ENCODE data around the gene BRSK1.

The BRSK1 gene

GRCh38 chr19:55352549-55353145 lies 68.8 kb downstream of the BRSK1 start:
- H3K4me1 ChIP-seq (ENCODE audit: insufficient read depth, low read length, poor library complexity, severe bottlenecking): no peaks in the 10 kb centered on the region
- no peaks in the 10 kb centered on the region for H3K27me3 ChIP-seq (ENCODE audit: insufficient read depth, low read length, poor library complexity, severe bottlenecking)
- TF ChIP-seq EZH2phosphoT487 (IDR thresholded peaks at IDR 0.05; ENCODE audit: borderline replicate concordance) (no peak), CTCF (conservative IDR thresholded peaks at IDR 0.05; ENCODE audit: low read length) (no peak)
- H3K4me3 ChIP-seq (ENCODE audit: low read length, poor library complexity, severe bottlenecking): no peak overlapping the region
- no peak overlapping the region for H3K9ac ChIP-seq (ENCODE audit: low read depth, low read length, poor library complexity, severe bottlenecking)
- H3K9me2 ChIP-seq (replicated peaks; ENCODE audit: low read depth, low read length): no peaks in the 10 kb centered on the region
- H4K20me1 ChIP-seq (ENCODE audit: insufficient read depth, low read length, poor library complexity, severe bottlenecking): no peaks in the 10 kb centered on the region
- no peak overlapping the region for H3K4me2 ChIP-seq (ENCODE audit: low read depth, low read length, poor library complexity, severe bottlenecking)
- H3K36me3 ChIP-seq (ENCODE audit: insufficient read depth, low read length): no peaks in the 10 kb centered on the region
- H3F3A ChIP-seq (ENCODE audit: low read depth): no peaks in the 10 kb centered on the region
- H3K9me3 ChIP-seq (ENCODE audit: insufficient read depth, low read depth, low read length): no peaks in the 10 kb centered on the region
- H2AFZ ChIP-seq (ENCODE audit: low read length): no peak overlapping the region
- H3K79me2 ChIP-seq (ENCODE audit: insufficient read depth, low read length): no peaks in the 10 kb centered on the region

GRCh38 chr19:55353356-55353802 lies 69.6 kb downstream of the BRSK1 start:
- Histone ChIP-seq H2AFZ (ENCODE audit: low read length) (no peak overlapping the region), H3K79me2 (ENCODE audit: insufficient read depth, low read length) (no peaks in the 10 kb centered on the region), H3K36me3 (ENCODE audit: insufficient read depth, low read length) (no peaks in the 10 kb centered on the region), H4K20me1 (ENCODE audit: insufficient read depth, low read length, poor library complexity, severe bottlenecking) (no peaks in the 10 kb centered on the region), H3K9me3 (ENCODE audit: insufficient read depth, low read depth, low read length) (no peaks in the 10 kb centered on the region), H3K4me2 (ENCODE audit: low read depth, low read length, poor library complexity, severe bottlenecking) (no peak overlapping the region), H3K4me1 (ENCODE audit: insufficient read depth, low read length, poor library complexity, severe bottlenecking) (no peaks in the 10 kb centered on the region), H3K4me3 (ENCODE audit: low read length, poor library complexity, severe bottlenecking) (no peak overlapping the region), H3K9ac (ENCODE audit: low read depth, low read length, poor library complexity, severe bottlenecking) (no peak overlapping the region), H3K9me2 (replicated peaks; ENCODE audit: low read depth, low read length) (no peaks in the 10 kb centered on the region), H3K27me3 (ENCODE audit: insufficient read depth, low read length, poor library complexity, severe bottlenecking) (no peaks in the 10 kb centered on the region), H3F3A (ENCODE audit: low read depth) (no peaks in the 10 kb centered on the region)
- TF ChIP-seq EZH2phosphoT487 (IDR thresholded peaks at IDR 0.05; ENCODE audit: borderline replicate concordance) (no peak), CTCF (conservative IDR thresholded peaks at IDR 0.05; ENCODE audit: low read length) (no peak)

- Histone ChIP-seq H3F3A (ENCODE audit: low read depth) (no peaks in the 10 kb centered on the region), H3K9me2 (replicated peaks; ENCODE audit: low read depth, low read length) (no peaks in the 10 kb centered on the region), H3K9ac (ENCODE audit: low read depth, low read length, poor library complexity, severe bottlenecking) (no peak overlapping the region), H4K20me1 (ENCODE audit: insufficient read depth, low read length, poor library complexity, severe bottlenecking) (no peaks in the 10 kb centered on the region), H3K4me3 (ENCODE audit: low read length, poor library complexity, severe bottlenecking) (no peak overlapping the region), H3K9me3 (ENCODE audit: insufficient read depth, low read depth, low read length) (no peaks in the 10 kb centered on the region), H3K36me3 (ENCODE audit: insufficient read depth, low read length) (no peaks in the 10 kb centered on the region), H3K27me3 (ENCODE audit: insufficient read depth, low read length, poor library complexity, severe bottlenecking) (no peaks in the 10 kb centered on the region), H2AFZ (ENCODE audit: low read length) (no peak overlapping the region), H3K79me2 (ENCODE audit: insufficient read depth, low read length) (no peaks in the 10 kb centered on the region), H3K4me2 (ENCODE audit: low read depth, low read length, poor library complexity, severe bottlenecking) (no peak overlapping the region), H3K4me1 (ENCODE audit: insufficient read depth, low read length, poor library complexity, severe bottlenecking) (no peaks in the 10 kb centered on the region)
- TF ChIP-seq CTCF (conservative IDR thresholded peaks at IDR 0.05; ENCODE audit: low read length) (no peak), EZH2phosphoT487 (IDR thresholded peaks at IDR 0.05; ENCODE audit: borderline replicate concordance) (no peak)
These were observed 70.3 kb downstream of the BRSK1 start for GRCh38 chr19:55353803-55354697.
